Loucy (cell line): ENCODE data around the gene AVL9.

Experiments used
- H2AFZ ChIP-seq: fragments of 200-600 bp; sonication (generic); 2 replicates; pipeline ENCODE4 v1.6.0; 2016; ENCODE audit warnings: antibody characterized with exemption, mild to moderate bottlenecking, low read length, moderate library complexity
- H3F3A ChIP-seq: fragments of 200-600 bp; 2 replicates; pipeline ENCODE4 v1.6.0; 2016; ENCODE audit warnings: antibody characterized with exemption, low read depth, mild to moderate bottlenecking
- H3K27me3 ChIP-seq: fragments of 200-600 bp; sonication (generic); 2 replicates; pipeline ENCODE4 v1.6.1; 2014; ENCODE audit warnings: low read length, mild to moderate bottlenecking; ENCODE audit not compliant: insufficient read depth, poor library complexity, severe bottlenecking
- H3K36me3 ChIP-seq: fragments of 200-600 bp; sonication (generic); 2 replicates; pipeline ENCODE4 v1.6.1; 2016; ENCODE audit warnings: low read length; ENCODE audit not compliant: insufficient read depth
- H3K4me1 ChIP-seq: fragments of 200-600 bp; sonication (generic); 2 replicates; pipeline ENCODE4 v1.5.1; 2014; ENCODE audit warnings: low read length, mild to moderate bottlenecking; ENCODE audit not compliant: insufficient read depth, poor library complexity, severe bottlenecking
- H3K4me2 ChIP-seq: fragments of 200-600 bp; sonication (generic); 2 replicates; pipeline ENCODE4 v1.6.0; 2014; ENCODE audit warnings: antibody characterized with exemption, low read length, low read depth, mild to moderate bottlenecking; ENCODE audit not compliant: poor library complexity, severe bottlenecking
- H3K4me3 ChIP-seq: fragments of 200-600 bp; sonication (generic); 2 replicates; pipeline ENCODE4 v1.5.1; 2014; ENCODE audit warnings: low read length, mild to moderate bottlenecking, mixed read lengths; ENCODE audit not compliant: poor library complexity, severe bottlenecking
- H3K79me2 ChIP-seq: fragments of 200-600 bp; sonication (generic); 2 replicates; pipeline ENCODE4 v1.6.1; 2014; ENCODE audit warnings: low read length; ENCODE audit not compliant: insufficient read depth
- H3K9ac ChIP-seq: fragments of 200-600 bp; sonication (generic); 2 replicates; pipeline ENCODE4 v1.6.0; 2014; ENCODE audit warnings: mild to moderate bottlenecking, low read depth, low read length, moderate library complexity; ENCODE audit not compliant: poor library complexity, severe bottlenecking
- H3K9me2 ChIP-seq: fragments of 200-600 bp; sonication (generic); replicated peaks from 2 replicates; pipeline ENCODE4 v1.6.1; 2016; ENCODE audit warnings: low read depth, low read length, mixed read lengths
- H3K9me3 ChIP-seq: fragments of 200-600 bp; sonication (generic); 2 replicates; pipeline ENCODE4 v1.6.1; 2014; ENCODE audit warnings: mild to moderate bottlenecking, antibody characterized with exemption, low read length, low read depth; ENCODE audit not compliant: insufficient read depth
- H4K20me1 ChIP-seq: fragments of 200-600 bp; sonication (generic); 2 replicates; pipeline ENCODE4 v1.6.0; 2014; ENCODE audit warnings: antibody characterized with exemption, low read length, mild to moderate bottlenecking; ENCODE audit not compliant: insufficient read depth, poor library complexity, severe bottlenecking
- CTCF ChIP-seq: fragments of 200-600 bp; sonication (generic); conservative IDR thresholded peaks from 2 replicates; pipeline ENCODE4 v1.5.1; 2014; ENCODE audit warnings: mild to moderate bottlenecking, antibody characterized with exemption, low read length
- EZH2phosphoT487 ChIP-seq: fragments of 200-600 bp; IDR thresholded peaks from 2 replicates; pipeline ENCODE4 v1.6.1; 2018; ENCODE audit warnings: antibody characterized with exemption, mild to moderate bottlenecking, moderate library complexity, borderline replicate concordance

Gene AVL9

DNA sequence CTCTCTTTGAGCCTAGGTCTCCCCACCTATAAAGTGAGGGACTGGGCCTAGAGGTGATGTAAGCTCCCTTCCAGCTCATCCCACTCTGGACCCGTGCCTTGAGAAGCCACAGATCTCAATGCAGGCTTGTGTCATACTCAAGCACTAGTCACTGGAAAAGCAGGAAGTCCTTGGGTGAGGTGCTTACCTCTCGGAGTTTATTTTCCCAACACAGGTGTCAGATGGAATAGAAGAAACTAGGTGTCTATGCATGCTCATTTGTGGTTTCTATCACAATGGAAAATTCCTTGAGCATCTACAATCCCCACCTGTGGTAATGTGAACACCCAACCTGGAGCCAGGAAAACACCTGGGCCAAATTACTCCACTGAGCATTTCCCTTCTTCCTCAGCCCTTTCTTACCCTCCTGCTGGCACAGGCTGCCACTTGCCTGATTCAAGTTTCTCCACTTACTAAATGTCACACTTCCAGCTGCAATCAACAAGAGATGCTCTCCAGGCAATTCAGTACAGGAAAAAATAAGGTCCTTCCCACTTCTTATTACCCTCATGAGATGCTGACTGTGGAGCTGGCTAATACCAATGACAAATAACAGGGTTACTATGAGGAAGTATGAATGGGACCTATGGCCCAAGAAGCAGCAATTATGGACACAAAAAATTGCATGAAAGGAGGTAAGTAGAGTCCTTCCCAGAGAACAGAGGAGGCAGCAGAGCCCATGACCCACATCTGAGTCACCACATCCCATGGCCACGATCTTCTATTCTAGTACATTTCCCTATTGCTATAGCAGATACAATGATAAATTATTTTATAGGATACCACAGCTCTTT lies 18.3 kb upstream of the AVL9 start:
- Histone ChIP-seq H3K4me2 (no peak overlapping the region), H3K9me2 (no peaks in the 10 kb centered on the region), H4K20me1 (no peaks in the 10 kb centered on the region), H3K27me3 (no peaks in the 10 kb centered on the region), H3K9ac (no peak overlapping the region), H2AFZ (no peak overlapping the region), H3K36me3 (no peaks in the 10 kb centered on the region), H3K79me2 (no peaks in the 10 kb centered on the region), H3K4me3 (no peak overlapping the region), H3K4me1 (no peaks in the 10 kb centered on the region), H3F3A (no peaks in the 10 kb centered on the region), H3K9me3 (no peaks in the 10 kb centered on the region)
- TF ChIP-seq CTCF (no peak), EZH2phosphoT487 (no peak)

DNA sequence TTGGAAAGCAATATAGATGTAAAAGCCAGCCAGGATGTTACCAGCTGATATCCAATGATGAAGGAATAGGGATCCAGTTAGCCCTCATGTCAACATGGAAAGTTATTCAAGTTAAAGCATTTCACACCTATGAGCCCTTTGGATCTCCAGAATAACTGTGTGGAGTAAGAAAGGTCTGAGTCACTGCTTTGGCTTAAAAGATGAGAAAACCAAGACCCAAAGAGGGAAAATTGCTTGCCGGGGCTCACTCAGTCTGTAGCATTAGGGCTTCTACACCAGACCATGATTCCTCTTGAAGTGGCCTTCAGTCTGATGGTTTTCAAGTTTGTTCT lies 17.7 kb upstream of the AVL9 start:
- Histone ChIP-seq H3K9ac (no peak overlapping the region), H3K79me2 (no peaks in the 10 kb centered on the region), H4K20me1 (no peaks in the 10 kb centered on the region), H3K27me3 (no peaks in the 10 kb centered on the region), H2AFZ (no peak overlapping the region), H3F3A (no peaks in the 10 kb centered on the region), H3K9me2 (no peaks in the 10 kb centered on the region), H3K4me1 (no peaks in the 10 kb centered on the region), H3K4me2 (no peak overlapping the region), H3K36me3 (no peaks in the 10 kb centered on the region), H3K4me3 (no peak overlapping the region), H3K9me3 (no peaks in the 10 kb centered on the region)
- TF ChIP-seq CTCF, result no peak
- TF ChIP-seq EZH2phosphoT487, result no peak

- H3K4me2 ChIP-seq, result no peak overlapping the region
- no peaks in the 10 kb centered on the region for H3K9me3 ChIP-seq
- no peaks in the 10 kb centered on the region for H3K36me3 ChIP-seq
- no peaks in the 10 kb centered on the region for H3K9me2 ChIP-seq
- TF ChIP-seq EZH2phosphoT487 (no peak), CTCF (peak; percentile 94)
- H3F3A ChIP-seq, result no peaks in the 10 kb centered on the region
- H3K79me2 ChIP-seq, result no peaks in the 10 kb centered on the region
- H3K9ac ChIP-seq, result no peak overlapping the region
- H2AFZ ChIP-seq, result no peak overlapping the region
- no peaks in the 10 kb centered on the region for H3K27me3 ChIP-seq
- H4K20me1 ChIP-seq, result no peaks in the 10 kb centered on the region
- no peak overlapping the region for H3K4me3 ChIP-seq
- H3K4me1 ChIP-seq, result no peaks in the 10 kb centered on the region
Measured at GRCh38 chr7:32479574-32480200, 15.6 kb upstream of the AVL9 start.
